Fibroblast of peridontal ligament (primary cell): Measurements from ENCODE around the gene TMEM132D.

Experiments
- DNase-seq: peaks from one replicate; pipeline ENCODE4 v3.0.0-alpha.2; 2010; ENCODE audit errors: extremely low read depth

TMEM132D gene

GRCh38 chr12:129727100-129727499, 176.7 kb downstream of the TMEM132D start:
- no peak for DNase-seq

- DNase-seq: no peak
Observed at GRCh38 chr12:129723260-129723659, 180.6 kb downstream of the TMEM132D start.

GRCh38 chr12:129720618-129721017, 183.2 kb downstream of the TMEM132D start:
- no peak for DNase-seq

DNA sequence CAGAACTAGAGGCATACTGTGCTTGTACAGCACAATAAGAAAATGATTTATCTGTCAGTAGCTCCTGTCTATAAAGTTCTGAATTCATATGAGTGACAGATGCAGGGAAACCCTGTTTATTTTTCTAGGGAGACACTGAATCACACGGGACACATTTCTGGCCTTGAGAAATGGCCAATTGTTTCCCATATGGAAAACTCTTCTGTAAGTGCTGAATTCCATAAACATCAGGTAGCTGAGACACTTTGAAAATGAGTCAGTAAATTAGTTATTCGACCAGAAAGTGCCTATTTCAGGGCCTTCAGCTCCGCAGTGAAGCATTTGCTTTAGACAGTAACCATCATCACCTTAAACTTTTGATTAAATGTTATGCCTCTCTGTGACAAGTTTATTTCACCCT, 184.4 kb downstream of the TMEM132D start:
- no peak for DNase-seq

- DNase-seq: no peak
Observed at GRCh38 chr12:129717438-129717837, 186.4 kb downstream of the TMEM132D start.

GRCh38 chr12:129716825-129717224, 187.0 kb downstream of the TMEM132D start:
- no peak for DNase-seq

DNA sequence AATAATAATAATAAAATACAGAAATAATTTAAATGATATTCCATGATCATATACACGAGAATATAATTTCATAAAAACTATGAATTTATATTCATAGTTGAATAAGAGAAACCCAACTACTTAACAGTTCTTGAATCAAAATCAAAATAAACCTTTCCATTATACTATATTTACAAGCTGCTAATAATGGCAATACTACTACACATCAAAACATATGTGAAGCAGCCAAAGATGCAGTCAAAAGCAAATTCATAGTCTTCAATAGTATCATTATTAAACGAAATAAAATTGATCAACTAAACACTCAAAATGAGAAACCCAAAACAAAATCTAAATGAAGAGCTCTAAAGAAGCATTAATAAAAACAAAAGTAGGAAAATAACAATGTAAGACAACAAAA, 197.1 kb downstream of the TMEM132D start:
- no peak for DNase-seq

DNA sequence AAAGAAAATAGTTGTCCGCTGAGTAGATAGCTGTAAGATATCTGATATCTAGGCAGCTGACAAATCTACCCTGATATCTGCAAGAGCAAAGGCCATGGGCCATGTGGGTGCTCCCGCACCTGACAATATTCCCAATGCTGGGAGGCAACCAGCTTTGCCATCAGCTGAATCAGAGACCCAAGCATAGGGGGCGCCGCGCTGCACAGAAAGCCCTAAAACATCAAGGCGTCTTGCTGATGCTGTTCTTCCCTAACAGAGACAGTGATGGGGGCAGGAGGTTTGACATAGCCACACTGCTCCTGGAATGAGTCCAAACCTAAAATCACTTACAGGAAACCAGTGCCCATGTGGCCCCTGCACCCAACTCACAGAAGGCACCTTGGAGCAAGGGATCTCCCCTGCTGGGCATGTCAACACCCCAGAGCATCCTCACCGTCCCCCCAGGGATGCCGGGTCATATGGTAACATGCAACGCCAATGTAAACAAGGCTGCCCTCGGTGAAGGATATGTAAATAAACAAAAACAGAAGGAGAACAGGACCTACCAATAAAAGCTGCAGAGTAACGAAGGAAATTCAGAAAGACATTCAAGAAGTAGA, 199.5 kb downstream of the TMEM132D start:
- DNase-seq: no peak

DNA sequence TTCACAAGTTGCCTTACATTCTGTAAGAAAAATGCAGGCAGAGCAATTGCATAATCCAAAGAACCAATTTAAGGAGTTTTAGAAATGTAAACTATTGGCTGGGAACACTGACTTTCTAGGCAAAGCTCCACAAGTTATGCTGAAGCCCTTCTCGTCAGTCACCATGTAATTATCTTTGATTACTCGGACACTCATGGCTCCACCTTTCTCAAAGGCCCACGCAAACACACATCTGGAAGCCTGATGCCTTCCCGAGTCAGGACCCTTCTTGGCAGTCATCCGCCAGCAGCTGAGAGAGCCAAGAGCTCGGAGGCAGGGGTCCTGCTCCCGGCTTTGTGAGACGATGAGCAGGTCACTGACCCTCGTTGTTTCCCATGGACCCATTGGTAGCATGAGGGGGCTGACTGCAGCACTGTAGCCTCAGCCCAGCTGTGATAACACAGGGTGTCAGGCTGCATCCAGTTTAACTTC, 202.2 kb downstream of the TMEM132D start:
- no peak for DNase-seq

DNA sequence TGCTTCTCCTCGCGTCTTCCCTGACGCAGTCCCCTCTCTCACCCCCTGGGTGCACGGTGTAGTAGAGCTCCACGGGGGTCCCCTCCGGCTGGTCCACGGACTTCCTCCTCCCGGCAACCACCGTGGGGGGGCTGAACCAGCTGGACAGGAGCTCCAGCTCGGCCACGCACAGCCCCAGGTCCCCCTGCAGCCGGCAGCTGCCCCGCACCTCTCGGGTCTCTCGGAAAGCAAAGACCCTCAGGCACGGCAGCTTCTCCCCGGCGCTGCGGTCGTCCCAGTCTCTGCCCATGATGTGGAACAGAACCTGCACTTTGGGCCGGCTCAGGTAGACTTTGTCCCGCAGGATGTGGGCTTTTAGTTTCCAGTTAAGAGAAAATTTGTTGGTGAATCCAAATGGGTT, 203.8 kb downstream of the TMEM132D start:
- DNase-seq: no peak

GRCh38 chr12:129696926-129697325, 206.9 kb downstream of the TMEM132D start:
- DNase-seq: no peak

- no peak for DNase-seq
Observed at GRCh38 chr12:129696405-129696804, 207.4 kb downstream of the TMEM132D start.

DNA sequence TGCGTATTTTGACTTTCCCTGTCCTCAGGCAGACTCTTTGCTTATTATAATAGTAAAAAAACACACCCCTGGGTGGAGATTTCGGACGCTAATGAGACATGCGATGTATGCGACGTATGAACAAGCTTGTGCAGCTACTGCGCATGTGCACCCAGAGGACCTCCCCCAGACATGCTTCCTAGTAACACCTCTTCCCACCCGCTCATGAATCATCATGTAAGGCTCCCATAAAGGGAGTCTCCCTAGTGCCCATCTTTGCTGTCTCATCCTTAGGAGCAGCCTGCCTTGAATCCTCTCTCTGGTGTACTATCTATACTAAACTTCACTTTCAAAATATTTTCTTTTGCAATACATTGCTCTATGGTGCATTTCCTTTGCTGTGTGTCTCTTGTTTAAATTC, 210.1 kb downstream of the TMEM132D start:
- DNase-seq: no peak

GRCh38 chr12:129687731-129688130, 216.1 kb downstream of the TMEM132D start:
- DNase-seq: no peak

DNA sequence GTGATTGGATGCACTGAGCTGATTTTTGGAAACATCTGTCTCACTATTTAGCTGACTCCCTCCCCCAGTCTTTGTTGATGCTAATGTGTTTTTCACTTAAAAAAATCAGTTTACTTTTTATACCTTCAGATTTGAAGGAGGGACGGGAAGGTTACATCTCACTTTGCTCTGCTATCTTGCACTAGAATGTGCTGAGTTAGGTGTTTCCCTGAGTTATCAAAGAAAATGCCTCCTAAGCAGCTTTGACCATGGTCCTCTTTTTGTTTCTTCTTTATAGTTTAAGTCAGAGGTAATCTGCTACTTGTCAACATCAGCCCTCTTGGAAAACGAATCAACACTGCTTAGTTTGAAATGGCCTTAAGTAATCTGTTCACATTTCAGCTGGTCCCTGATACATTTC, 222.0 kb downstream of the TMEM132D start:
- DNase-seq: no peak

DNA sequence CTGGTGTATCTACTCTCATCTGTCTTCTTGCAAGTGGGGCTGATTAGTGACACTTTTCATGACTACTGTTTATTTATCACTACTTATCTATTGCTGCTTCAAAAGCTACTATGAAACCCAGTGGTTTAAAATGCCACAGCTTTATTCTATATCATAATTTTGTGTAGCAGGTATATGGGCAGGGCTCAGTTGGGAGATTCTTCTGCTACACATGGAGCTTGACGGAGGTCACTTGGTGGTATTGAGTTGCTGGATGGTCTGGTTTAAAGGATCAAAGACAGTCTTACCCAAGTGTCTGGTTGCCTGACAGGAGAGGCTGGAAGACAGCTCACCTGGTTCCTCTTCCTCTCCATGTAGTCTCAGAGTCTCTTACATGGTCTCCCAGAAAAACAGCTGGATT, 222.7 kb downstream of the TMEM132D start:
- DNase-seq: no peak

GRCh38 chr12:129676411-129676810, 227.4 kb downstream of the TMEM132D start:
- no peak for DNase-seq

- no peak for DNase-seq
Observed at GRCh38 chr12:129675947-129676346, 227.9 kb downstream of the TMEM132D start.

- no peak for DNase-seq
Observed at GRCh38 chr12:129675496-129675895, 228.3 kb downstream of the TMEM132D start.

- DNase-seq: no peak
Observed at GRCh38 chr12:129673806-129674205, 230.0 kb downstream of the TMEM132D start.

DNA sequence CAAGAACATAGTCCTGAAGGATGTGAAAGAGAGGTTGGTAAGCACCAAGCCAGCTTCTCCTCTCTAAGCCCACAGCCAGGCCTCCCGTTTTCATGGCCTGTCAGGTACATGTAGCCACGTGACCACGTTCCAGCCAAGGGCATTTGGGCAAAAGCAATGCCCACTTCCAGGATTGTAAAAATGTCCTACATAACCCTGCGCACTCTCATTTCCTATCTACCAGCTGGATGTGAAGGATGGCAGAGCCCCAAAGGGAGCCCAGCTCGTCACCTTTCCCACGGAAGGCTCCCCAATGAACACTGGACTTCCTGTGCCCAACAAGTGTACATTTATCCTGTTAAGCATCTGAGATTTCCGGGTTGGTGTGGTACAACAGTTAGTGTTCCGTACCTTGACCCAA, 231.7 kb downstream of the TMEM132D start:
- no peak for DNase-seq

- DNase-seq: no peak
Observed at GRCh38 chr12:129670256-129670920, 233.4 kb downstream of the TMEM132D start.

DNA sequence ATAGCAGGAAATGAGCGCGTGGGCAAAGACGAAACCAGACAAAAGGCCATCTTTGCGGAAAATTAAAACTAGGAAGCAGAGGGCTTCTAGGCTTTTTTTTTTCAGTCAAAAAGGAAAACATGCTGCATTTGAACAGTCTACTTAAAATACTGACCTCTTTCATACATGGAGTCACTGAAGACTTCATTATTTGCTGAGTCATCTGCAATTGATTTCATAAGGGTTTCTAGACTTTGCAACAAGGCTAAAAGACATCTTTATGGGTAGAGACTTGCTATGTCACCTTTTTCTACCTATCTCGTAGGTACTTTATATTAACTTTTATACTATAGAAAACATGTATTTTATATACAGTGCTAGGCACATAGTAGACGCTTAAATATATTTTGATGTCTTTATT, 238.4 kb downstream of the TMEM132D start:
- DNase-seq: no peak

- DNase-seq: no peak
Observed at GRCh38 chr12:129662234-129662633, 241.6 kb downstream of the TMEM132D start.
